Thyroid gland (tissue), 4 donors: ENCODE measurements around the gene DNAH11.

Experiments used
- CTCF ChIP-seq, 6 experiments: fragments of 200-600 bp in 3 of 6; fragments of 450-650 bp in 3 of 6; sonication (generic) in 3 of 6; IDR thresholded peaks; one replicate each; pipeline ENCODE4 v1.5.1; 2016 to 2019; ENCODE audit warnings: antibody characterized with exemption in 6 of 6, mild to moderate bottlenecking in 2 of 6, inconsistent platforms in 1 of 6, moderate library complexity in 1 of 6
- POLR2A ChIP-seq, 2 donors: fragments of 450-650 bp; IDR thresholded peaks; one replicate each; pipeline ENCODE4 v1.6.1; 2017; ENCODE audit warnings: antibody characterized with exemption in 2 of 2, mild to moderate bottlenecking in 2 of 2, moderate library complexity in 1 of 2

DNA sequence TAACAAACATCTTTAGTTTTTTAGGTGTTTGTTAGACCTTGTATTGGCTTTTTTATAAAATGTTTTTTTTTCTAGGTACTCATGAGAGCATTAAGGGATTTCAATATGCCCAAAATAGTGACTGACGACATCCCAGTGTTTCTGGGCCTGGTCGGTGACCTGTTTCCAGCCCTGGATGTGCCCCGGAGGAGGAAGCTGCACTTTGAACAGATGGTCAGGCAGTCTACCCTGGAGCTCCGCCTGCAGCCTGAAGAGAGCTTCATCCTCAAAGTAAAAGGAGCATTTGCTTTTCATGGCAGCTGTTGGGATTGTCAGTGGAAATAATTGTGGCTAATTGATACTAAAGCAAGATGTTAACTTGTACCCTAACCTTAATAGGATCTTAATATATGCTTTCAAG lies 161.5 kb downstream of the DNAH11 start:
- TF ChIP-seq CTCF (IDR thresholded peaks at IDR 0.05) = no peak
- TF ChIP-seq POLR2A (IDR thresholded peaks at IDR 0.05) = no peak
